ENCODE results near the gene NPAS3.

NPAS3 gene

DNA sequence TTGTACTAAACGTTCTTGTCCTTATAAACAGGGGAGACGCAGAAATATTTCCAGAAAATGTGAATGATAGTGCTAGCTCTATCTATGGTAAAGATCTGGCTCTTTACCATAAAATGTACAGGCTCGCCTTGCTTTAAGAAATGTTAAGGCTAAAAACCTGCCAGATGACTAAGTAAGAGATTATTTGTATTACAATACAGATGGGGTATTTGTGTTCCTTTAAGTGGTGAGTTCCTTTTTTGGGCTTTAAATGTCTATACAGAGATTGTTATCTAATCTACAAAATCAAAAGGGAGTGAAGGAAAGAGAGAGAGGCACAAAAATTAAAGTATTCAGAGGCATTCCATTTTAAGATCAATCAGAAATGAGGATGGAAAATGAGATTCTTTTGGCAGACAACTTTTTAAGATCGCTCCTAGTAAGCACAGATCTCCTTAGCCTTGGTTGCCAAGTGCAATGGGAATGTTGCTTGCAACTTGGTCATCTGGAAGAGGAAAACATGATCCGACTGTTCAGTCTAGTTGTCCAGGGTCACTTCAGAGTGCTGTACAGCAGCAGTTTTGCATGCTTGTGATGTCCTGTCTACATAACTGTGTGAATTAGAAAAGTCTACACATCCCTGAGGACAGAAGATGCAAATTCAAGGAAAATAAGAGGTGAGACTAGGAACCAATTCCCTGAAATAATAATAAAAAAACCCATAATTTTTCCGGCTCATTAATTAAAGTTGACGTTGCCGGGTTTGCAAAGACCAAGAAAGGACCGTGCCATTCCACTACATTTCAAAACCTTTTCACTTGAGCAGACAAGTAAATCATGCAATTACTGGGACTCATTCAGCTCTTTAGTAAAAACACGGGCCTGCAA is 631.4 kb downstream of the NPAS3 start:
- DNase-seq (ENCODE audit: low read depth in 2 of 3, low spot score in 2 of 3) = no peak

DNA sequence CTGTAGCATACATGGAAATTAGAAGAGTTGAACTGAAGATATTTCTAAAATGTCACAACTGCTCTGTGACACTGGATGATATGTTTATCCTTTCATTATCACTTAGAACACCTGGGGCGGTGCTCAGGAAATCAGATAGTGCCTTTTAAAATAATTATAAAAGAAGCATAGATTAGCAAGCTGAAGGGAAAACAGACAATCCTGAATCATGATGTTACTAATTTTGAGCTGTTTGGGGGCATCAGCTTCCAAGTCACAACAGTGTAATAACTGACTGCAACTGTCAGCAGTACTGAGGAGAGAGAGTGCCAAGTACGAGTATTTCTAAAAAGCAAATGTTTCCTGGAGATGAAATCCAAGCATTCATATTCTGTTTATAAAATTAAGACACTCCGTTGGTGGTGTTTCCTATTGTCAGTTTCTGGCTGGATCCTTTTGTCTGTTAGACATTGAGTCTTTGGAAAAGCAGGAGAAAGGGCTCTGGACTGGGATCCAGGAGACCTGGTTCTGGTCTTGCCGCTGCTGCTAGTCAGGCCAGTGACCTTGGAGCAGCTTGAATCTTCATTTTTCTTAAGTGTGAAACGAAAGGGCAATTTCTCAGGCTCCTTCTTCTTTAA is 632.1 kb downstream of the NPAS3 start:
- no peak for DNase-seq (ENCODE audit: low read depth in 2 of 3, low spot score in 2 of 3)

- DNase-seq (ENCODE audit: low read depth in 2 of 3, low spot score in 2 of 3) = no peak
Measured at GRCh38 chr14:33573301-33573880, 634.7 kb downstream of the NPAS3 start.

DNA sequence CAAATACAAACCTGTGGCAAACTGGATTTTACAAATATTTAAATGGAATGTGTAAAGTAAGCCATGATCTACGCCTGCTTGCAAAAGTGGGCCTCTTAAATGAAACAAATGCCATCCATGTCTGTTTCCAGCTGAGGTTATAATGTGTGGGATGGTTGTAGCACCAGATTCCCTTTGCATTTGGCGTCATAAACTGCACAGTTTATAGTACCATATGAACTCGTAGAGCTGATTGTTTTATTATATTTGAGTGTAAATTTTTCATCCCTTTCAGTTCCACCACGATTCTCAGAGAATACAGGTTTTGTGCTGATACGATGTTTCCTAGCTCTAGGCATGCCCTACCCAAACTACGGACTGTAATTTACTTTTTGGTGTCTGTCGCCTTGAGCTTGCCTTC is 637.3 kb downstream of the NPAS3 start:
- DNase-seq (ENCODE audit: low read depth in 2 of 3, low spot score in 2 of 3) = no peak

GRCh38 chr14:33578461-33579216 is 640.0 kb downstream of the NPAS3 start:
- DNase-seq (ENCODE audit: low read depth in 2 of 3, low spot score in 2 of 3) = no peak

DNA sequence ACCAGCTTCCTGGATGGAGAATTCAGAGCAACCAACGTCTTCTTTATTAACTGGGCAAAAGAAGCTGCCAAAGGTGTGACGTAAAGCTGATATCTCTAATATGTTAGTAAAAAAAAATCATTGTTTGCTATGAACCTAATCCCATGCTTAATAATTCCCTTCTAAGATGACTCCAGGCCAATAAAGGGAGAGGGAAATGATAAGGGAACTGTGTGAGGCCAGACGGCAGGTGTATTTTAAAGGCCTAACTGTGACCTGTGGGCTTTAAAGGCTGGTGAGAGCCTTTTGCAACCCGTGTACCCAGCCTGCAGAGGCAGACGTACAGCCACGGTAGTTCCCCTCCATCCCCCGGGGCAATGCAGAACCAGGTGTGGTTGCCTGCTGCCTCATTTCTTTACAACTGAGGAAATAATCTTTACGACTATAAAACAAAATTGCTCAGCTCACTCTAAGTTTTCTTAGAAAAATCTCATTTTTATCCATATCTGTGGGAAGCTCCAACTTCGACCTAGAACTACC is 641.6 kb downstream of the NPAS3 start:
- no peak for DNase-seq (ENCODE audit: low read depth in 2 of 3, low spot score in 2 of 3)

DNA sequence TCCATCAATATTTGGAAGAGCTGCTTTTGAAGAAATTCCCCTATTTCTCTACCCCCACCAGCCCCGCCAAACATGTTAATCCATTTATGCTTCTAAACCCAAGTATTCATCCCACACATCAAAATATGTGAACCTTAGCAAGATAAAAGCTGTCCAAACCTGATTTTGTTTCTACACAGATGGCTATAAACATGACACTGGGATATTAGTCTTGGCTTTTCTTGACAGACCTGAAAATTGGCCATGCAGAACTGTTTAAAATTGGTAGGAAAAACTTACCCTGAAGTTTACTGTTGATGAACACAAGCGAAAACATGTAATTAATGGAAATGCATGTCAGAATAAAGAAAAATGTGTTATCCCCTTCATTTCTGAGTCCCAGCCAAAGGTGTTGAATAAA is 642.2 kb downstream of the NPAS3 start:
- DNase-seq (ENCODE audit: low read depth in 2 of 3, low spot score in 2 of 3) = no peak

DNA sequence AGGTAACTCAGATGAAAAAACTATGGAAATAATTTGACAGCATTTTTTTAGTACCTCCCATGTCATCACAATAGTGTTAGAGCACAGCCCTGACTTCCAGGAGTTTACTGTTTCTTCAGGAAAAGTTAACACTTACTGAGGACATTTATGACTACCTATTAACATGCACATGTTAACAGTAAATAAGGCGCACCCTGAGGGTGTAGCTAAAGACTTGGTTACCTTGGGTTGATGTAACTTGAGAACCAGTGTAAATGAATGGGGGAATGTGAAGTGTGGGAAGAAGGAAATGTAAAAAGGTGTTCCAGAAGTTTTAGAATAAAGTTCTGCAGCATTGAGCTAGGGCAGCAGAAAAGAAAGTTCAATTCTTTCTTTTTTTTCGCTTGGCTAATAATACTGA is 646.0 kb downstream of the NPAS3 start:
- DNase-seq (ENCODE audit: low read depth in 2 of 3, low spot score in 2 of 3) = no peak

DNA sequence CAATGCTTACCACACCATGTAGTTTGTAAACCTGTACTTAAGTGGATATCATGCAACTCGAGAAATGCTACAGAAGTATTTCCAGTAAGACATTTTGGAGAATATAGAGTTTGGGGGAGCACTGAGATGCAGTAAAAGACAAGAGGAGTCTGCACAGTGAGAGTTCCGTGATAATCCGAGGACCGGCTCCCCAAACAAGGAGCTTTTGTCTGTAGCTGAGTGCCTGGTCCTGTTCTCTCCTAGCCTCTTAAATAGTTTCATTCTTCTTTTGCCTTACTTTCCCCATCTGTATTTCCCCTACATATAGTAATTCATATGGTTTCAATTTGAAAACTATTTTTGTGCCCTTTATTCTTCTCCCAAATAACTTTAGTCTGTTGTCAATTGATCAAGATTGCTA is 648.1 kb downstream of the NPAS3 start:
- DNase-seq (ENCODE audit: low read depth in 2 of 3, low spot score in 2 of 3) = no peak

GRCh38 chr14:33587791-33588190 is 649.1 kb downstream of the NPAS3 start:
- no peak for DNase-seq (ENCODE audit: low read depth in 2 of 3, low spot score in 2 of 3)

GRCh38 chr14:33588771-33589170 is 650.1 kb downstream of the NPAS3 start:
- DNase-seq (ENCODE audit: low read depth in 2 of 3, low spot score in 2 of 3) = no peak

- DNase-seq (ENCODE audit: low read depth in 2 of 3, low spot score in 2 of 3) = no peak
Measured at GRCh38 chr14:33589334-33589733, 650.7 kb downstream of the NPAS3 start.

DNA sequence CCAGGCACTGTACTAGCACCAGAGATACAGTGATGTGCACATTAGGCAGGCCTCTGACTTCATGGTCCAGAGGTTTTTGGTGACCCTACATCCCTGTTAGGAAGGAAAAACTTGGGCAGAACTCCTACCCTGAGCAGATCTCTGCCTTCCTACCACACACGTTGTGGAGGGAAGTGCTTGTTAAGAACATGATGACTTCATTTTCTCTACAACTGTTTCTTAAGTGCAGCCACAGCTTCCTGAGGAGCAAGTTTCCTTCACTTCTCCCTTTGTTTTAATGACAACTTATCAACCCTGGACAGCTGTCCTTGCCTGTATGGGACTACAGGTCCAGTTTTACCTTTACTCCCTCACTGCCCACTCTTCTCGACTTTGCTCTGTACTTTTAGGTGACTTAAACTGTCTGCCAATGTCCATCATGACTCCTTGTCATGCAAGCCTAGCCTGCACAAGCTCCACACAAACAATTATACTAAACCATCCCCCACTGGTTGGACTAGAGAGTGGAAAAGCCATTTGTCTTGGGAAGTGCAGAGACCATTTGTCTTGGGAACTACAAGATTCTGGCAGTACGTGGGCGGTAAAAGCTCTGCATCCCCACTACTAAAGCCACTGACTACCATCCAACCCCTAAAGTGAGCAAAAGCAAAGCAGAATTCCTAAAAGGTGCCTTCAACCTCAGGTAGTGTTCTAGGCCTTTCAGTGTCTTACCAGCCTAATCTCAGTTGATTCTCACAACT is 652.4 kb downstream of the NPAS3 start:
- no peak for DNase-seq (ENCODE audit: low read depth in 2 of 3, low spot score in 2 of 3)

- no peak for DNase-seq (ENCODE audit: low read depth in 2 of 3, low spot score in 2 of 3)
Measured at GRCh38 chr14:33592297-33592696, 653.6 kb downstream of the NPAS3 start.

GRCh38 chr14:33596211-33597080 is 657.8 kb downstream of the NPAS3 start:
- no peak for DNase-seq (ENCODE audit: low read depth in 2 of 3, low spot score in 2 of 3)

DNA sequence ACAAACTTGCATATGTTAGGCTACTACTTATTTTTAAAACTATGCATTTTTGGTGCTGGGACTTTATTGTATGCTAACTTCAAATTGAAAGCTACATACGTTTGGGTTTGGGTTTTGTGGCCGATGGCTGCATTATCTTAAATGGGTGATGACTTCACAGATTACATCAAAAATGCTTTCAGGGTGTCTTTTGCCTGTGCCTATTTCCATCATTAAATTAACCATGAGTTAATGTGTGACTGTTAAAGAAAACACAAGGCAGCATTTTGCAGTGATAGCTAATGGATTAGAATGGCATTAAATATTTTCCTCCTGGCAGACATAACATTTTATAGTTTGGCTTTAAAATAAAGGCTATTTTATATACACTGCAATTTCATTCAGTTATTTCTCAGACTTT is 659.9 kb downstream of the NPAS3 start:
- no peak for DNase-seq (ENCODE audit: low read depth in 2 of 3, low spot score in 2 of 3)

DNA sequence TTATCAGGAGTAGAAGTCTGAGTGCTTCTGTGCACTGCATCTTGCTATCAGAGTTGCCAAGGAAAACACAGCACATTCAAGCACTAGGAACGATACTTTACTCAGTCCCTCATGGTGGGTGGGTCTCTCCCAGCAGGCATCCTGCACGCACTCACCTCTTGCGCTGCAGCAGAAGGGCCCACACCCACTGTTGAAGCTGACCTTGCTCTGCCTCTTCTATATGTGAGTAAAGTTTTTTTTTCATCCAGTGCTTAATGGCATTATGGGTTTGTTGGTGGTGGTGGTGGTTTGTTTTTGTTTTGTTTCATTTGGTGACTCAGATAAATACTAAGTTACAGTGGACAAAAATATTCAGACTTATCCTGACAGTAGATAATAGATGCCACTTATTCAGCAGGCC is 663.7 kb downstream of the NPAS3 start:
- no peak for DNase-seq (ENCODE audit: low read depth in 2 of 3, low spot score in 2 of 3)

DNA sequence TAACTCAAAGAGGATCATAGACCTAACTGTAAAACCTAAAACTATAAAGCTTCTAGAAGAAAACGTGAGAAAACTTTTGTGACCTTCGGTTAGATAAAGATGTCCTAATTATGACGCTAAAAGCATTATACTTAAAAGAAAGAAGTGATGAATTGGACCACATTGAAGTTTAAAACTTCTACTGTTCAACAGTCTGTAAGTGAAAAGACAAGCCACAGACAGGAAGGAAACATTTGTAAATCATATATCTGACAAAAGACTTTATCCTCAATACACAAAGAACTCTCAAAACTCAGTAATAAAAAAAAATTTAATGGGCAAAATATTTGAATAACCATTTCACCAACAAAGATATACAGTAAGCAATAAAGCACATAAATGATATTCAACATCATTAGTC is 667.9 kb downstream of the NPAS3 start:
- DNase-seq (ENCODE audit: low read depth in 2 of 3, low spot score in 2 of 3) = no peak

GRCh38 chr14:33609582-33609981 is 670.9 kb downstream of the NPAS3 start:
- no peak for DNase-seq (ENCODE audit: low read depth in 2 of 3, low spot score in 2 of 3)

DNA sequence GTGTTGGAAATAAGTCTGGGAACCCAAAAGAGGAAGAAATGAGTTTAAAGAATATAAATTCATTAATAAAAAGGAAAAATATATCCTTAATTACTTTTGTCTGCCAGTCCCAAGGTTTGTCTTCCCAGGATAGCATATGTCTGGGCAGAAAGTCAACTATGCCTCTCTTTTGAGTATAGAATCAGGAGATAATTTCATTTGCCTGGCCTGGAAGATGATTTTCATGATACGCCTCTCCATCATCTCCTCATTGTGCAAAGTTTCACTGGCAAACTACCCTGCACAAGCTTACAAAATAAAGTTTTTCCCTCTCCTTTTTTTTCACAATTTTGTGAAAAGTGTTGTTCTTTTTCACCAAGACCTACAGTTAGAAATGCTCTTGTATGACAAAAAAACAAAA is 671.4 kb downstream of the NPAS3 start:
- DNase-seq (ENCODE audit: low read depth in 2 of 3, low spot score in 2 of 3) = no peak

All from activated CD8-positive, alpha-beta memory T cell treated with anti-CD3 and anti-CD28 coated beads for 48 hours (primary cell).